SK-N-MC (cell line): ENCODE results near the gene PGLYRP4.

Experiments
- DNase-seq: peaks from one replicate; pipeline ENCODE4 v3.0.0-alpha.2; 2011; ENCODE audit warnings: low read depth, low spot score
- H3K27ac ChIP-seq: fragments of 200-600 bp; sonication (generic); 2 replicates; pipeline ENCODE4 v1.5.1; 2016; ENCODE audit warnings: mixed run types
- H3K36me3 ChIP-seq: fragments of 200-600 bp; sonication (generic); 2 replicates; pipeline ENCODE4 v1.6.1; 2017; ENCODE audit warnings: antibody characterized with exemption, low read length, mixed read lengths; ENCODE audit not compliant: insufficient read depth
- H3K4me3 ChIP-seq: fragments of 200-600 bp; sonication (generic); 2 replicates; pipeline ENCODE4 v1.5.1; 2016
- H3K9ac ChIP-seq: fragments of 200-600 bp; sonication (generic); 2 replicates; pipeline ENCODE4 v1.8.0; 2017; ENCODE audit warnings: mixed run types, mixed read lengths; ENCODE audit not compliant: insufficient read length
- H3K9me3 ChIP-seq: fragments of 200-600 bp; sonication (generic); 2 replicates; pipeline ENCODE4 v1.6.1; 2017; ENCODE audit warnings: low read depth, mild to moderate bottlenecking, antibody characterized with exemption, low read length, moderate library complexity, mixed read lengths
- EZH2 ChIP-seq: fragments of 200-600 bp; sonication (generic); IDR thresholded peaks from one replicate; pipeline ENCODE4 v1.6.1; 2017; ENCODE audit warnings: antibody characterized with exemption
- FOXP2 ChIP-seq: optimal IDR thresholded peaks from 2 replicates; pipeline ENCODE3; 2011; ENCODE audit warnings: mild to moderate bottlenecking, moderate library complexity; ENCODE audit not compliant: insufficient read depth; ENCODE audit errors: extremely low read length, control extremely low read depth
- POLR2AphosphoS5 ChIP-seq: IDR thresholded peaks from 2 replicates; pipeline ENCODE4 v1.6.1; 2012; ENCODE audit warnings: mild to moderate bottlenecking, low read depth, low read length, borderline replicate concordance

Gene PGLYRP4

GRCh38 chr1:153346077-153346723 is 2.4 kb downstream of the PGLYRP4 start:
- no peaks in the 10 kb centered on the region for H3K36me3 ChIP-seq
- no peak overlapping the region for H3K27ac ChIP-seq
- TF ChIP-seq POLR2AphosphoS5 (no peak), EZH2 (no peak), FOXP2 (no peak)
- DNase-seq: no peak
- no peak overlapping the region for H3K4me3 ChIP-seq
- no peak overlapping the region for H3K9ac ChIP-seq
- no peaks in the 10 kb centered on the region for H3K9me3 ChIP-seq

GRCh38 chr1:153345187-153346076 is 3.2 kb downstream of the PGLYRP4 start:
- Histone ChIP-seq H3K36me3 (no peaks in the 10 kb centered on the region), H3K9ac (no peak overlapping the region), H3K27ac (no peak overlapping the region), H3K9me3 (no peaks in the 10 kb centered on the region), H3K4me3 (no peak overlapping the region)
- TF ChIP-seq POLR2AphosphoS5 (no peak), FOXP2 (no peak), EZH2 (no peak)
- DNase-seq: no peak

- no peak for TF ChIP-seq FOXP2
- no peak overlapping the region for H3K9ac ChIP-seq
- no peak overlapping the region for H3K4me3 ChIP-seq
- H3K27ac ChIP-seq: no peak overlapping the region
- H3K9me3 ChIP-seq: no peaks in the 10 kb centered on the region
- no peaks in the 10 kb centered on the region for H3K36me3 ChIP-seq
- DNase-seq: no peak
Measured at GRCh38 chr1:153344718-153345025, 4.0 kb downstream of the PGLYRP4 start.

- DNase-seq: no peak
Measured at GRCh38 chr1:153343811-153344717, 4.6 kb downstream of the PGLYRP4 start.

GRCh38 chr1:153343040-153343681 is 5.5 kb downstream of the PGLYRP4 start:
- TF ChIP-seq EZH2 (no peak), POLR2AphosphoS5 (no peak), FOXP2 (no peak)
- DNase-seq: no peak
- no peak overlapping the region for H3K27ac ChIP-seq
- no peak overlapping the region for H3K4me3 ChIP-seq
- no peaks in the 10 kb centered on the region for H3K9me3 ChIP-seq
- no peaks in the 10 kb centered on the region for H3K36me3 ChIP-seq
- H3K9ac ChIP-seq: no peak overlapping the region

More at GRCh38 chr1:153343811-153344717, 4.6 kb downstream of the PGLYRP4 start:
- H3K4me3 ChIP-seq: no peak overlapping the region
- H3K36me3 ChIP-seq: no peaks in the 10 kb centered on the region
- TF ChIP-seq POLR2AphosphoS5 (no peak), EZH2 (no peak), FOXP2 (no peak)
- H3K27ac ChIP-seq: no peak overlapping the region
- H3K9me3 ChIP-seq: no peaks in the 10 kb centered on the region
- no peak overlapping the region for H3K9ac ChIP-seq

- no peak for DNase-seq
Measured at GRCh38 chr1:153342178-153342577, 6.5 kb downstream of the PGLYRP4 start.

GRCh38 chr1:153341431-153341934 is 7.2 kb downstream of the PGLYRP4 start:
- H3K27ac ChIP-seq: no peak overlapping the region
- no peak overlapping the region for H3K9ac ChIP-seq
- TF ChIP-seq POLR2AphosphoS5: no peak
- TF ChIP-seq FOXP2: no peak
- TF ChIP-seq EZH2: no peak
- no peak for DNase-seq
- no peaks in the 10 kb centered on the region for H3K36me3 ChIP-seq
- H3K9me3 ChIP-seq: no peaks in the 10 kb centered on the region
- no peak overlapping the region for H3K4me3 ChIP-seq

More at GRCh38 chr1:153342178-153342577, 6.5 kb downstream of the PGLYRP4 start:
- Histone ChIP-seq H3K36me3 (no peaks in the 10 kb centered on the region), H3K9me3 (no peaks in the 10 kb centered on the region), H3K27ac (no peak overlapping the region), H3K4me3 (no peak overlapping the region), H3K9ac (no peak overlapping the region)
- TF ChIP-seq EZH2 (no peak), POLR2AphosphoS5 (no peak), FOXP2 (no peak)
